ENCODE results near the gene VANGL2.
A peak's percentile ranks its signal among the peaks of the same experiment; 100 is the strongest.
"Not testable (repeated sequence)": the region's sequence is repeated elsewhere in the genome, so short reads cannot be mapped to it uniquely, and the experiment has no call there.

VANGL2 gene

GRCh38 chr1:160374306-160375110 is 25.9 kb upstream of the VANGL2 start:
- H3K27me3 ChIP-seq (ENCODE audit: control insufficient read depth, insufficient read depth, low read length): peaks cover 3% of the 10 kb centered on the region
- H3K27ac ChIP-seq (ENCODE audit: low read depth, low read length): no peak overlapping the region
- H3K4me1 ChIP-seq (ENCODE audit: control insufficient read depth, insufficient read depth, low read length): peaks cover 2% of the 10 kb centered on the region
- no peak overlapping the region for H3K9ac ChIP-seq (ENCODE audit: low read length)
- no peak overlapping the region for H3K4me3 ChIP-seq (ENCODE audit: low read length)
- H3K36me3 ChIP-seq (ENCODE audit: control insufficient read depth, insufficient read depth, low read length): no peaks in the 10 kb centered on the region

- H3K4me1 ChIP-seq (ENCODE audit: control insufficient read depth, insufficient read depth, low read length): peaks cover 2% of the 10 kb centered on the region
- peaks cover 3% of the 10 kb centered on the region for H3K27me3 ChIP-seq (ENCODE audit: control insufficient read depth, insufficient read depth, low read length)
- H3K36me3 ChIP-seq (ENCODE audit: control insufficient read depth, insufficient read depth, low read length): no peaks in the 10 kb centered on the region
- no peak overlapping the region for H3K9ac ChIP-seq (ENCODE audit: low read length)
- peak overlapping the region; percentile 33 for H3K4me3 ChIP-seq (ENCODE audit: low read length)
- no peak overlapping the region for H3K27ac ChIP-seq (ENCODE audit: low read depth, low read length)
Observed at GRCh38 chr1:160375788-160376524, 24.4 kb upstream of the VANGL2 start.

- no peak overlapping the region for H3K9ac ChIP-seq (ENCODE audit: low read length)
Observed at GRCh38 chr1:160376525-160377131, 23.7 kb upstream of the VANGL2 start.

GRCh38 chr1:160377585-160378206 is 22.7 kb upstream of the VANGL2 start:
- peaks cover 2% of the 10 kb centered on the region for H3K4me1 ChIP-seq (ENCODE audit: control insufficient read depth, insufficient read depth, low read length)
- no peak overlapping the region for H3K4me3 ChIP-seq (ENCODE audit: low read length)
- H3K27me3 ChIP-seq (ENCODE audit: control insufficient read depth, insufficient read depth, low read length): peaks cover 3% of the 10 kb centered on the region
- H3K36me3 ChIP-seq (ENCODE audit: control insufficient read depth, insufficient read depth, low read length): no peaks in the 10 kb centered on the region
- H3K27ac ChIP-seq (ENCODE audit: low read depth, low read length): no peak overlapping the region
- no peak overlapping the region for H3K9ac ChIP-seq (ENCODE audit: low read length)

More at GRCh38 chr1:160376525-160377131, 23.7 kb upstream of the VANGL2 start:
- Histone ChIP-seq H3K27ac (ENCODE audit: low read depth, low read length) (no peak overlapping the region), H3K27me3 (ENCODE audit: control insufficient read depth, insufficient read depth, low read length) (peaks cover 3% of the 10 kb centered on the region), H3K4me1 (ENCODE audit: control insufficient read depth, insufficient read depth, low read length) (peaks cover 2% of the 10 kb centered on the region), H3K4me3 (ENCODE audit: low read length) (no peak overlapping the region), H3K36me3 (ENCODE audit: control insufficient read depth, insufficient read depth, low read length) (no peaks in the 10 kb centered on the region)

GRCh38 chr1:160384812-160385211 is 15.6 kb upstream of the VANGL2 start:
- H3K27ac ChIP-seq (ENCODE audit: low read depth, low read length); H3K36me3 ChIP-seq (ENCODE audit: control insufficient read depth, insufficient read depth, low read length); H3K9ac ChIP-seq (ENCODE audit: low read length); H3K27me3 ChIP-seq (ENCODE audit: control insufficient read depth, insufficient read depth, low read length); H3K4me1 ChIP-seq (ENCODE audit: control insufficient read depth, insufficient read depth, low read length); H3K4me3 ChIP-seq (ENCODE audit: low read length): not testable (repeated sequence)

GRCh38 chr1:160388406-160388805 is 12.0 kb upstream of the VANGL2 start:
- H3K27ac ChIP-seq (ENCODE audit: low read depth, low read length); H3K27me3 ChIP-seq (ENCODE audit: control insufficient read depth, insufficient read depth, low read length); H3K9ac ChIP-seq (ENCODE audit: low read length); H3K36me3 ChIP-seq (ENCODE audit: control insufficient read depth, insufficient read depth, low read length); H3K4me3 ChIP-seq (ENCODE audit: low read length); H3K4me1 ChIP-seq (ENCODE audit: control insufficient read depth, insufficient read depth, low read length): not testable (repeated sequence)

- Histone ChIP-seq H3K4me3 (ENCODE audit: low read length) (no peak overlapping the region), H3K36me3 (ENCODE audit: control insufficient read depth, insufficient read depth, low read length) (no peaks in the 10 kb centered on the region), H3K27ac (ENCODE audit: low read depth, low read length) (no peak overlapping the region), H3K27me3 (ENCODE audit: control insufficient read depth, insufficient read depth, low read length) (no peaks in the 10 kb centered on the region), H3K4me1 (ENCODE audit: control insufficient read depth, insufficient read depth, low read length) (no peaks in the 10 kb centered on the region), H3K9ac (ENCODE audit: low read length) (no peak overlapping the region)
Observed at GRCh38 chr1:160394673-160395072, 5.7 kb upstream of the VANGL2 start.

GRCh38 chr1:160397651-160398050 is 2.7 kb upstream of the VANGL2 start:
- no peak overlapping the region for H3K9ac ChIP-seq (ENCODE audit: low read length)
- no peaks in the 10 kb centered on the region for H3K27me3 ChIP-seq (ENCODE audit: control insufficient read depth, insufficient read depth, low read length)
- peaks cover 4% of the 10 kb centered on the region for H3K4me1 ChIP-seq (ENCODE audit: control insufficient read depth, insufficient read depth, low read length)
- no peak overlapping the region for H3K4me3 ChIP-seq (ENCODE audit: low read length)
- H3K36me3 ChIP-seq (ENCODE audit: control insufficient read depth, insufficient read depth, low read length): no peaks in the 10 kb centered on the region
- H3K27ac ChIP-seq (ENCODE audit: low read depth, low read length): no peak overlapping the region

- Histone ChIP-seq H3K4me3 (ENCODE audit: low read length) (no peak overlapping the region), H3K27me3 (ENCODE audit: control insufficient read depth, insufficient read depth, low read length) (no peaks in the 10 kb centered on the region), H3K36me3 (ENCODE audit: control insufficient read depth, insufficient read depth, low read length) (no peaks in the 10 kb centered on the region), H3K4me1 (ENCODE audit: control insufficient read depth, insufficient read depth, low read length) (peaks cover 4% of the 10 kb centered on the region), H3K27ac (ENCODE audit: low read depth, low read length) (no peak overlapping the region), H3K9ac (ENCODE audit: low read length) (no peak overlapping the region)
Observed at GRCh38 chr1:160398823-160399222, 1.5 kb upstream of the VANGL2 start.

- Histone ChIP-seq H3K27ac (ENCODE audit: low read depth, low read length) (peak overlapping the region; percentile 70), H3K9ac (ENCODE audit: low read length) (peak overlapping the region; percentile 45), H3K4me3 (ENCODE audit: low read length) (peak overlapping the region; percentile 72), H3K4me1 (ENCODE audit: control insufficient read depth, insufficient read depth, low read length) (peaks cover 4% of the 10 kb centered on the region), H3K27me3 (ENCODE audit: control insufficient read depth, insufficient read depth, low read length) (no peaks in the 10 kb centered on the region), H3K36me3 (ENCODE audit: control insufficient read depth, insufficient read depth, low read length) (no peaks in the 10 kb centered on the region)
Observed at GRCh38 chr1:160399544-160400222, 681 bp upstream of the VANGL2 start.

- H3K36me3 ChIP-seq (ENCODE audit: control insufficient read depth, insufficient read depth, low read length): no peaks in the 10 kb centered on the region
Observed at GRCh38 chr1:160400646-160401486, 502 bp downstream of the VANGL2 start.

More at GRCh38 chr1:160400646-160401486, 502 bp downstream of the VANGL2 start:
- Histone ChIP-seq H3K9ac (ENCODE audit: low read length) (no peak overlapping the region), H3K27ac (ENCODE audit: low read depth, low read length) (peak overlapping the region; percentile 62), H3K4me1 (ENCODE audit: control insufficient read depth, insufficient read depth, low read length) (peaks cover 4% of the 10 kb centered on the region), H3K27me3 (ENCODE audit: control insufficient read depth, insufficient read depth, low read length) (no peaks in the 10 kb centered on the region), H3K4me3 (ENCODE audit: low read length) (peak overlapping the region; percentile 71)

Measured in rectal smooth muscle tissue (tissue), 1 donor.